ENCODE results near the gene CSMD2. TPM values are rescaled to one million over a fixed set of nuclear protein-coding genes. Genes with fewer than 3 reads are reported as not detected.

The CSMD2 gene
- total RNA-seq, 1 donor from 2014 or later = 0.98 TPM

GRCh38 chr1:33854091-33854490 lies 310.9 kb downstream of the CSMD2 start:
- no peak for TF ChIP-seq CTCF (conservative IDR thresholded peaks at IDR 0.05; ENCODE audit: low read depth, low read length)
- no peak for DNase-seq (ENCODE audit: low read depth)
- no peak overlapping the region for H3K4me3 ChIP-seq (ENCODE audit: low read depth, low read length)

DNA sequence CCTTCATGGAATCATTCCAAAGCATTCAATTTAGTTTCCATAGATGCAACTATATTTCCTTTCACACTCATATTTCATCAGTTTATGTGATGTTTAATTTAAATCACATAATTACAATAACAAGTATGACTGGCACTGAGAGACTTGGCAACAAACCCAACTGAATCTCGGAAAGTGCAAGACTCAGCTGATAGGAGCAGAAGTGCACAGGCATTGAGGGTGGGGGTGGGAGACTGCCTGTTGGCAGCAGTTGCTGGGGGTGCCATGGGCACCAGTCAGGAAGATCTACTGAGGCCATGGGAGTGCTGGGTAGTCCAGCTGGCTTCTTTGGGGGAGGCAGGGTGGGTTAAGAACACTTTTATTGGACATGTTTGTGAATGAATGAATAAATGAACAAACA lies 311.6 kb downstream of the CSMD2 start:
- TF ChIP-seq CTCF (conservative IDR thresholded peaks at IDR 0.05; ENCODE audit: low read depth, low read length) = no peak
- no peak for DNase-seq (ENCODE audit: low read depth)

DNA sequence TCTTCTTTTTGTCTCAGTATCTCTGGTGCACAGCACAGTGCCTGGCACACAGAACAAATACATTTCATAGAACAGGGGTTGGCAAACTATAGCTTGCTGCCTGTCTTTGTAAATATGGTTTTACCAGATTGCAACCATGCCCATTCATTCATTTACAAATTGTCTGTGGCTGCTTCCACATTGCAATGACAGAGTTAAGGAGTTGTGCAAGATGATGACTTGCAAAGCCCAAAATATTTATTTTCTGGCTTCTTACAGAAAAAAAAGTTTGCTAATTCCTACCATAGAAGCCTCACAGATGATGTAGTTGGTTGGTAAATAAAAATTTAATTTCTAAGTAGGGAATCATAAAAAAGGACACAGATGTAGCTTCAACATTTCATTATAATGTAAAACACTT lies 312.3 kb downstream of the CSMD2 start:
- DNase-seq (ENCODE audit: low read depth) = no peak
- no peak overlapping the region for H3K4me3 ChIP-seq (ENCODE audit: low read depth, low read length)
- TF ChIP-seq CTCF (conservative IDR thresholded peaks at IDR 0.05; ENCODE audit: low read depth, low read length) = no peak

More for the DNA sequence above, 311.6 kb downstream of the CSMD2 start:
- no peak overlapping the region for H3K4me3 ChIP-seq (ENCODE audit: low read depth, low read length)

GRCh38 chr1:33850481-33850880 lies 314.5 kb downstream of the CSMD2 start:
- TF ChIP-seq CTCF (conservative IDR thresholded peaks at IDR 0.05; ENCODE audit: low read depth, low read length) = no peak
- DNase-seq (ENCODE audit: low read depth) = no peak
- no peak overlapping the region for H3K4me3 ChIP-seq (ENCODE audit: low read depth, low read length)

GRCh38 chr1:33849211-33849610 lies 315.8 kb downstream of the CSMD2 start:
- TF ChIP-seq CTCF (conservative IDR thresholded peaks at IDR 0.05; ENCODE audit: low read depth, low read length) = no peak
- DNase-seq (ENCODE audit: low read depth) = no peak
- no peak overlapping the region for H3K4me3 ChIP-seq (ENCODE audit: low read depth, low read length)

DNA sequence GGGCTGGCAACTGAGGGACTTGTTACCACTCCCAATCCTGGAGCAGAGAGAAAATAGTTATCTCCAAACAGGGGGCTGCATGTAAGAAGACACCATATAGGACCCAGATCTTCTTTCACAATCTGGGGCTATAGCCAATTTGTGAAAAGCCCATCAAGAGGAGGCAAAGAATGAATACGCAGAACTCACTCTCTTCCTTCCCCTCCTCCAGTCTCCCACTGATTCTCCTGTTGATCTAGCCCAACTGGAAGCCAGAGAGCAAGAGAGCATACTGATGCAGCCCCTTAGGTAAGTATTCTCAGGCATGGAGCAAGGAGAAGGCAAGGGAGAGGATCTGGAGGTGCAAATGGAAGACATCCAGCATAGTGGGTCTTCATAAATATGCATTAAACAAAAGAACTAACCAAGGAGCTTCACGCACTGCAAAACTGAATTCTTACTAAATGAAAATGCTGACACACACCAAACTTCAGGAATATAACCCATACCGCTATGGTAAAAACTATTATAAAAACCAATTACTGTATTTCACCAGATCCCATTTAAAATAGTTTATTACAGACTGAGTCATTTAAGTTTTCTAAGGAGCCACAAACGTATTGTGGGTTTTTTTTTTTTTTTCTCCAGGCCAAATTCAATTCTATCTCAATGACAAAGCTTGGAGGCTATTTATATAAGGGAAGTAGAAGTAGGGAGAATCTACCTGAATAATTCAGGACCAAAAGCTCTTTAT lies 316.7 kb downstream of the CSMD2 start:
- TF ChIP-seq CTCF (conservative IDR thresholded peaks at IDR 0.05; ENCODE audit: low read depth, low read length) = no peak
- no peak overlapping the region for H3K4me3 ChIP-seq (ENCODE audit: low read depth, low read length)
- DNase-seq (ENCODE audit: low read depth) = no peak

DNA sequence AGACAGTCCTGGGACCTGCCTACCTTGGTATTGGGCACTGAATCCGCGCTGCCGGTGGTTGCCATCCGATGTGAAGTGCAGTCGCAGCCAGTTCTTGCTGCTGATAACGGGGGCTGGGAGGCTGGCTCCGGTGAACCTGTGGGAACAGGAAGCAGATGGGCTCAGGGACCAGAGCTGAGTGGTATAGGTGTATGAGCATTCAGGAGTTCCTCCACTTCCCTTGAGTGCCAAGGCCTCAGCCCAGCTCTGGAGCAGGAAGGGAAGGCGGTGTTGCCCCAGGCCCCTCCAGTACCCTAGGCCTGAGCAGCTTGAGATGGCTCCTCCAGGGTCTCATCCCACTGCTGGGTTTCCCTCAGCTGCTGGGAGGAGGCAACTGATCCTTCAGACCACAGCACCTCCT lies 318.2 kb downstream of the CSMD2 start:
- no peak for TF ChIP-seq CTCF (conservative IDR thresholded peaks at IDR 0.05; ENCODE audit: low read depth, low read length)
- no peak overlapping the region for H3K4me3 ChIP-seq (ENCODE audit: low read depth, low read length)
- no peak for DNase-seq (ENCODE audit: low read depth)
